ENCODE data around the gene NIN.

- TF ChIP-seq CTCF (IDR thresholded peaks at IDR 0.05) (no peak), POLR2AphosphoS5 (IDR thresholded peaks at IDR 0.05) (no peak)
These were observed 160.6 kb downstream of the NIN start for GRCh38 chr14:50670196-50670865.
